Measurements from ENCODE around the gene ARHGAP15.

DNA sequence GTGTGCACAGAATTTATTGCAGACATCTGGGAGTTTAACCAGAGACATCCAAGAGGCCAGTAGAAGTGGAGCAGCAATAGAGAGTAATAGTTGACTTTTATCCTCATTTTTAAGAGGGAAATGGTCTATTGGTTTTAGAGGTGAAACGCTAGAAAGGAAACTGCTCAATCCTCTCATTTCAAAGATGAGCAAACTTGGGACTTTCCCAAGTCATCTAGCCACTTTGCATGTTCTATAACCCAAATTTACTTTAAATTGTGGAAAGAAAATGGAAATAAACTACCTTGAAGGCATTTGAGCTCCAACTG lies 601.7 kb downstream of the ARHGAP15 start:
- no peak for TF ChIP-seq ZNF274 (IDR thresholded peaks at IDR 0.05; ENCODE audit: low read depth, low read length)
- no peak for TF ChIP-seq SUZ12 (IDR thresholded peaks at IDR 0.05; ENCODE audit: extremely low read depth, insufficient read depth, insufficient read length)
- TF ChIP-seq YY1 (IDR thresholded peaks at IDR 0.05; ENCODE audit: insufficient read depth, insufficient read length), result no peak

Measured in NT2/D1 (cell line).